MM.1S (cell line): Measurements from ENCODE around the gene RRP36.

Source experiments
- CTCF ChIP-seq: fragments of 300-600 bp; sonication (generic); IDR thresholded peaks from 2 replicates; pipeline ENCODE4 v1.5.1; 2016; ENCODE audit warnings: antibody characterized with exemption, low read length, mixed read lengths
- EZH2 ChIP-seq: fragments of 300-600 bp; sonication (generic); optimal IDR thresholded peaks from 2 replicates; pipeline ENCODE3; 2017; ENCODE audit warnings: low read depth, mild to moderate bottlenecking, antibody characterized with exemption, low read length, mixed read lengths
- EZH2phosphoT487 ChIP-seq: fragments of 300-600 bp; sonication (generic); IDR thresholded peaks from 2 replicates; pipeline ENCODE4 v1.6.1; 2018; ENCODE audit warnings: antibody characterized with exemption, low read length

DNA sequence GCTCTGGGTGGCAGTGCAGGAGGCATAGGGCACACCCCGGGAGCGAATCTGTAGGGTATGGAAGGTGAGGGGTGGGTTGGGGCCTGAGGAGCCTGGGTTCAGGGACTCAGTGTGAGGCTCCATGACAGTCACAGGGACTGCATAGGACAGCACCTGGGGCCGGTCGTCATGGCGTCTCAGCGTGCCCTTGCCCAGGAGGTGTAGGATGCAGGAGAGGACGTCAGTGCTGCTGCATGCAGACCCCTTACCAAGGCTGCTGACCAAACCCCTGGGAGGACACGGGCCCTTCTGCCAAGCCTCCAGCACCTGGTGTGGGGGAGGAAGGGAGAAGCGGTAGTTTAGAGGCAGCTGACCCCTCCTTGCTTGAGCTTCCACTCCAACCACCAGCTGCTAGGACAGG is 16.3 kb downstream of the RRP36 start:
- no peak for TF ChIP-seq CTCF
- no peak for TF ChIP-seq EZH2phosphoT487
- no peak for TF ChIP-seq EZH2
